CD4-positive, alpha-beta T cell treated with Interleukin-4 for 1 hour (primary cell): ENCODE results near the gene GREM1.

Experiments
- DNase-seq, 2 donors: peaks; one replicate each; pipeline ENCODE4 v3.0.0-alpha.2; 2020 to 2022

The GREM1 gene

DNA sequence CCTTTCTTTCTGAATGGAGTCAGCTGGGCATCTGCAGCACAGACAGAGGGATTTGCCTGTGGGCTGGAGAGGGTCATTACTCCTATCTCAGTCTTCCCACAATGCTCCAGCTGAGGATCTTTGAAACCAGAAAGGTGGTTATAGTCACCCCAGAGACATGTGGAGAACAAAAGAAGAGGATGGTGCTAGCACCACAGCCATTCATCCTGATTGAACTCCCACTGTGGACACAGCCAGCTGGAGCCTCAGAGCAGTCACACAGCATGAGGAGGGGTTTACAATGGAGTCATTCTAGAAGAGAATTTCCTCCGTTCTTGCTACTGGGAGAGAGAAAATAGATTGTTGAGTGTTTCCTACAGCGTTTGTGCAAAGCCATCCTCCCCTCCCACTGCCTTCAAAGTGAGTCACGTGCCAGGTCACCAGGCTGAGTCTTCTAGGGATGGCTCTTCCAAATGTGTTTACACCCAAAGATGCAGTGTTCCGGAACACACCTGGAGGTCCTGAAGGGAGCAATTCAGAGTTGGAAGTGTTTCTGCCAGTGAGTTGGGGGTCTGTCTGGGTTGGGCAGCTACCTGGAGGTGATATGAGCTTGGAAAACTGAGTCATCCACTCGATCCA is 18.9 kb upstream of the GREM1 start:
- no peak for DNase-seq

DNA sequence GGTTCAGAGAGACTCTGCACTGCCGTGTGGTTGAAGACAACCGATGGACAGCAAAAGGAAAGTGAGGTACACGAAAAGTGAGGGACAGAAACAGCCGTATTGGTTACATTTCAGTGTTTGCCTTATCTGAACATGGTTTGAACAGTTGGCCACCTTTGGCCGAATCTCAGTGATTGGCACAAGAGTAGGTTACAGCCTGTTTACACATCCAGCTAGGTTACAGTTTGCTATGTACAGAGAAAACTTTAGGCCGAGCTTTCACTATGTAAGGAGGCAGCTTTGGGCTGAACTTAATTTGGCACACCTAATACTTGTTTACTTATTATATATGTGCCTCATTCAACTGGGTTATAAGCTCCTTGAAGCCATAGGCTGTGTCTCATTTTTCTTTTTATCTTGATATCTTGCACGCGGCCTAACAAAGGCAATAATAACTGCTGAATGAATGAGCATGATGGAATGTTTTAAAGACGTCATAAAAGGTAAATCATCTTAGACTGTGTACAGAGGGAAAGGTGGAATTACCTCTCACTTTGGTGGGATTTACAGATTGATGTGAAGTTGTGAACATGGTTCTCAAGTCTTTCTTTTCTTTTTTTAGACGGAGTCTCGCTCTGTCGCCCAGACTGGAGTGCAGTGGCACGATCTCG is 17.2 kb upstream of the GREM1 start:
- DNase-seq = no peak

DNA sequence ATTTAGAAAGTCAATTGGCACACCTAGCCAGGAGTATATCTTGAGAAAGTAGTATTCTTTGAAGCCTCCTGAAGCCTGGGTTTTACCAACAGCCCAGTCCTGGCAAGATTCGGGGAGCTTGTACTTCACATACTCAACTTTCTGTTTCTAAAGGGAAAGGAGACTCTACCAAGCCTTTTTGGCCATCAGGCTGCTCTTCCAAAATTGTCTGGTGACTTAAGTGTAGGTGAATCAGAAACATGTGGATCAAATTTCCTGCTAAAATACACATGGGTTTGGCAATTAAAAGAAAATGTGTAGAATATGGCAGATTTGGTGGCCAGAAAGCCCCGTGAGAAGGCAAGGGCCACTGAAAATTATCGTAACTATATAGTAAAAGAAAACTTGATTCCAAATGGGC is 15.9 kb upstream of the GREM1 start:
- DNase-seq = no peak

- DNase-seq = no peak
These were observed 13.3 kb upstream of the GREM1 start for GRCh38 chr15:32704395-32704981.

DNA sequence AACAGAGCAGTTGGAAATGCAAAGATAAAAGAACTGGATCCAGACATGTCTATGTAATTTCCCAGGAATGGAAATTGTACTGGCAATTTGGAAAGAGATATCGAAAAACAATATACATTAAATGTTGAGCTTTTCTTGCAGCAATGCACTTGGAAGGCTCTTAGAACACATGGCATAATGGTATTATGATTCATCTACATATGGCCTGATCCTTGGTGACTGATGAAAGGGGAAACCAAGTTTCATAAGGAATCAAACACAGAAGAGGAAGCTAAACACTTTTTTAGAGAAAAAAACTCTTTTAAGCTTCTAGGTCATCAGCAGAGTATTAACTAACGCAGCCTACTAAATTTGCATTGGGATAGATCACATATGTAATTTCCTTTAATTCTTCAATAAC is 12.4 kb upstream of the GREM1 start:
- no peak for DNase-seq

- DNase-seq = no peak
These were observed 11.1 kb upstream of the GREM1 start for GRCh38 chr15:32706704-32707103.

- DNase-seq = no peak
These were observed 10.4 kb upstream of the GREM1 start for GRCh38 chr15:32707436-32707835.

- no peak for DNase-seq
These were observed 8.3 kb upstream of the GREM1 start for GRCh38 chr15:32709295-32710033.

DNA sequence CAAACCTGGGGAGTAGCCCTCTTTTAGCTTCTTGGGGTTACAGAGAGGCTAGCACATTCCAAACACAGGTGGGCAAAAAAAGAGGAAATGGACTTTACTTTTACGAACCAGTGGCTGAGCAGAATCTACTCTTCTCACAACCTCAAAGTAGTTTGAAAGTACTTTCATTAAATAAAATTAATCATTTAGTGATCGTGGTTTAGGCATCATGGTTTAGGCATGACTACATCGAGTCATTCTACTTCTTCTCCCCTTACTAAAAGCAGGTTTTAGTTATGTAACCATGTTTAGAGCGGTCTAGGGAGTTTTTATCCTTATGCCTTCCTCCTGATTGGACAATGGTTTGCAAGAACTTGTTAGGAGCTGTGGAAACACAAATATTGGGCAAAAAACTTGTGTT is 2.5 kb upstream of the GREM1 start:
- no peak for DNase-seq

DNA sequence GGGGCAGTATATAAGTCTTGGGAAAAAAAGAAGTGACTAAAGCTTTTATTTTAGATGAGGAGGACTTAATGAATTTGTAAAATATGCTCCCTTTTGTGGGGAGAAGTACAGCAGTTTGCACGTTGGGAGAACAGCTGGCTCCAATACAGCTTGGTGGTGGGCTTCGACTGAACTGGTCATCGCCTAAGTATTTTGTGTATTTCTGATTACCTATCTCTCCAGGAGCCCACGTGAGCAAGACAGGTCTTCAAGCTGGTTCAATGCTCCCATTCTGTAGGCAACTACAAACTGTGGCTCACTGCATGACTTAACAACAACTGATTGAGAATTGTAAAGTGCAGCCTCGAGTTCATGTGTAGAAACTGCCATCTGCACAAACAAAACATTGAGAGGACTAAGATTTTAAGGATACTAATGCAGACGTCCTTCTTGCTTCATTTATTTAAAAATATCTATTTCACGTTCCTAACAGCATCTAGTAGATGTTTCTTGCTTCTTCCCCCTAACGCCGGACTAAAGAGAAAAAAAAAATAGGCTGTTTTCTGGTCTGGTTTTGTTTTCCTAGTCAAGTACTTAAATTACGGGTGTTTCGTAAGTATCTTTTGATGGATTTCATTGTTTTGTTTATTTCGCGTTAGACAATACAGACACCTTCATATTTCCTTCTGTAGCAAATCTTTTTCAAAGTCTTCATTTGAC is 1.4 kb upstream of the GREM1 start:
- DNase-seq = no peak

DNA sequence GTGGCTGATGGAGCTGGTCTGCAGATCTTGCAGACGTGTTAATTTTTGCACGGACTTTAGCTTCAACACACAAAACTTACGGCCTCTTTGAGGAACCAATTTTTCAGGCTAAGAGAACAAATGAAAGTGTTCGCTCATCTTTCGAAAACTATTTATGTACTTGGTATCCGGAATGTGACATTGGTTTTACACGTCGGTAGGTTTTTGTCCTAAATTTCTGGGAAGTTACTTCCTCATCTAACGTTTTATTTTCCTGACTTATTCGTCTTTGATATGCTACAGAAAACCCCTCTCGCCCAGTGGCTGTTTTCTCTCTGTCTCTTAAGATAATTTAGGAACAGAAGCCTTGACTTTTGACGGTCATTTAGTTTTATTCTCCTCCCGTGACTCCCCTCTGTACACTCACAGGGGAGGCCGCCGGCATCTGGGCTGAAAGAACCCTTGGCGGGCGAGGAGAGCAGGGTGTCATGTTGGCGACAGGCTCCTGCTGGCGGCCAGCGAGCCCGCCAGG is 834 bp upstream of the GREM1 start:
- no peak for DNase-seq

GRCh38 chr15:32718227-32718820 is 520 bp downstream of the GREM1 start:
- DNase-seq = no peak

- DNase-seq = no peak
These were observed 1.3 kb downstream of the GREM1 start for GRCh38 chr15:32718821-32719716.

DNA sequence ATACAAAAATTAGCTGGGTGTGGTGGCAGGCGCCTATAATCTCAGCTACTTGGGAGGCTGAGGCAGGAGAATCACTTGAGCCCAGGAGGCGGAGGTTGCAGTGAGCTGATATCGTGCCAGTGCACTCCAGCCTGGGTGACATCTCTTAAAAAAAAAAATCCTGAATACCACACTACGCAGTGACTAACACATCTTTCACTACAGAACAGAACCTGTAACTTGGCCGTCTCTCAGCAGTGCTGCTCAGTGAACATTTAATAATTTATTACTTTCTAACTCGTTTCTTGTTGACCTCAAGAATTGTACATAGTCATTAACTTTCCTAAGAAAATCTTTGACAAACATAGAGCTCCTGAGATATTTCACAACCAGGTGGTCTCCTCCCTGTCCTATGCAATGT is 3.8 kb downstream of the GREM1 start:
- DNase-seq = no peak

- DNase-seq = no peak
These were observed 4.3 kb downstream of the GREM1 start for GRCh38 chr15:32722136-32722535.

DNA sequence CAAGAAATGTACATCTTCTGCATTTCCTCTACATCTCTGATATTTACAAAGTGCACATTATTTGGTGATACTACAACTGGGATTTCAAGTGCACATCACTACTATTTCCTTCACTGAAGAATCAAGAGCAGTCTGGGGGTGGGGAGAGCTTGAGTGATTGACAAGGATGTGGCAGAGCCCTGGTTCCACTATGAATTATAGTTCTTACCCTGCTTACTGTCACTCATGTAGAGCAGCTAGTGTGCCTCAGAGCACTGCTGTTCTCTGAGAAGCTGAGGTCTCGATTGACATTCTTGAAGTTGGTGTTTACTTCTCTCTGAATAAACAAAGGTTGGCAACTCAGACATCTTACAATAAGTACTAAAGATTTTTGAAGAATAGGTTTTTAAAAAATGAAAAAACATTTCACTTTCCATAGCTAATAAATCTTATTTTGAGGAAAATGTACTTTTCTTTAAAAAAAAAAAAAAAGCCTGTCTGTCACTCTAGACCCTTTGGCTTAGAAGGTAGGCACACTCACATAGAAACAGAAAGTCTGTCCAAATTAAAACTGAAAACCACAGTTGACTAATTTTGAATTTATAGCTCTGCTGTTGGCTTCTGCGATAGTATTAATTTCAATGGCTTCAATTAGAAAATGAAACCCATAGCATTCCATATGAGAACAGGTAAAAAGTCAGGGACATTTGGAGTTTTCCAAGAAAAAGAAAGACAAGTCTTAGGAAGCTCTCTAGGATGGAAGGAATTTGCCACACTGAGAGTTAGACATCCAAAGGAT is 5.6 kb downstream of the GREM1 start:
- no peak for DNase-seq

DNA sequence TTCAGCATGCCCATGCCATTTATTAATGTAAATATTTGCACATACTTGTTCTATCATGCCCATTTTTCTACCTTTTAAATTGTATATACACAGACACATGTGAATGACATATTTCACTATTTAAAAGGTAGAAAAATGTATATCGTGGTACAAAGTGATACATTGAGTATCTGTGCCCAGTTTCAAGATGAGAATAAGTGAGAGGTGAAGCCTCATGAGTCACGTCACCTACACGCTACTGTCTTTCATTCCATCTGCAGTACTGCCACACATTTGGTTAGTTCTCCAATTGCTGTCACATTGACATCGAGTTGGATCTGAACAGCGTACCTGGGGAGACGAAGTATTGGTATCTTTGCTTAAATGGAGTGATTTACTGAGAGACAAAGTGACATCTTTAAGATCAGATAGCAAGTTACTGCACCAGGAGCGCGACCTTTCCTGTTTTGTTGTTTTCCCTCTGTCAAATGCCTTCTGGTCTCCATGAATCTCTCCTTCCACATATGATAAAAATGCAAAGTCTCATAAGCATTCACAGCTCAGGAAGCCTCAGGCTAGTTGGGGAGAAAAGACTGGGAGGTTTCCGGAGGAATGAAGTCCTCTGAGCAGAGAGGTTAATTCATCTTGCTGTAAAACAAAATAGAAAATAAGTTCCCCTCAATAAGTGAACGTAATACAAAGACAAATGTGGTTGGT is 12.0 kb downstream of the GREM1 start:
- no peak for DNase-seq

- no peak for DNase-seq
These were observed 13.2 kb downstream of the GREM1 start for GRCh38 chr15:32730677-32731654.
